Ishikawa (cell line): ENCODE data around the gene MRM1.

Experiments
- CEBPB ChIP-seq: IDR thresholded peaks from 2 replicates; pipeline ENCODE4 v1.6.1; 2012
- CREB1 ChIP-seq: IDR thresholded peaks from 2 replicates; pipeline ENCODE4 v1.6.1; 2012; ENCODE audit warnings: low read depth
- EGR1 ChIP-seq: IDR thresholded peaks from 2 replicates; pipeline ENCODE4 v1.6.1; 2012
- EP300 ChIP-seq: IDR thresholded peaks from 2 replicates; pipeline ENCODE4 v1.6.1; 2012; ENCODE audit warnings: borderline replicate concordance
- FOXM1 ChIP-seq: IDR thresholded peaks from 2 replicates; pipeline ENCODE4 v1.6.1; 2012; ENCODE audit warnings: low read depth, borderline replicate concordance
- MAX ChIP-seq: IDR thresholded peaks from 2 replicates; pipeline ENCODE4 v1.6.1; 2012
- NFIC ChIP-seq: IDR thresholded peaks from 2 replicates; pipeline ENCODE4 v1.6.1; 2012
- RAD21 ChIP-seq: IDR thresholded peaks from 2 replicates; pipeline ENCODE4 v1.6.1; 2012; ENCODE audit warnings: low read depth
- REST ChIP-seq: IDR thresholded peaks from 2 replicates; pipeline ENCODE4 v1.6.1; 2012; ENCODE audit warnings: low read depth, mild to moderate bottlenecking
- TAF1 ChIP-seq: IDR thresholded peaks from 2 replicates; pipeline ENCODE4 v1.6.1; 2012; ENCODE audit warnings: low read depth, mild to moderate bottlenecking
- TCF12 ChIP-seq: IDR thresholded peaks from 2 replicates; pipeline ENCODE4 v1.6.1; 2012; ENCODE audit warnings: low read depth
- TEAD4 ChIP-seq: IDR thresholded peaks from 2 replicates; pipeline ENCODE4 v1.6.1; 2012
- USF1 ChIP-seq: IDR thresholded peaks from 2 replicates; pipeline ENCODE4 v1.6.1; 2012
- YY1 ChIP-seq: IDR thresholded peaks from 2 replicates; pipeline ENCODE4 v1.6.1; 2012; ENCODE audit warnings: low read depth
- ZBTB7A ChIP-seq: IDR thresholded peaks from 2 replicates; pipeline ENCODE4 v1.6.1; 2012; ENCODE audit warnings: low read depth

MRM1 gene

GRCh38 chr17:36600936-36601302 is 464 bp upstream of the MRM1 start:
- no peak for TF ChIP-seq CEBPB
- TF ChIP-seq USF1, result no peak
- TF ChIP-seq CREB1, result no peak
- TF ChIP-seq MAX, result no peak
- no peak for TF ChIP-seq TEAD4

GRCh38 chr17:36602030-36602748 is 806 bp downstream of the MRM1 start:
- TF ChIP-seq CEBPB (no peak), EGR1 (no peak), RAD21 (no peak), NFIC (no peak), CREB1 (no peak), TAF1 (no peak), ZBTB7A (no peak), FOXM1 (no peak), TCF12 (no peak), TEAD4 (no peak), EP300 (no peak), USF1 (no peak), YY1 (no peak), REST (no peak), MAX (no peak)

GRCh38 chr17:36602924-36603384 is 1.6 kb downstream of the MRM1 start:
- TF ChIP-seq USF1 (no peak), NFIC (no peak), TAF1 (no peak), RAD21 (peak; percentile 68), CREB1 (no peak), YY1 (no peak), TCF12 (no peak), ZBTB7A (peak; percentile 67; the same call in 1 of the 2 replicates)

GRCh38 chr17:36608280-36608679 is 6.9 kb downstream of the MRM1 start:
- TF ChIP-seq FOXM1 (no peak), TAF1 (no peak), REST (no peak), TEAD4 (no peak), TCF12 (no peak), EP300 (no peak), MAX (no peak), CEBPB (no peak), CREB1 (no peak), RAD21 (no peak), USF1 (no peak), NFIC (no peak), ZBTB7A (no peak), YY1 (no peak)

GRCh38 chr17:36608794-36609497 is 7.6 kb downstream of the MRM1 start:
- TF ChIP-seq CEBPB (no peak), TEAD4 (no peak)
